ENCODE results near the gene CHRDL1. TPM values are rescaled to one million over a fixed set of nuclear protein-coding genes. Genes with fewer than 3 reads are reported as not detected.

The CHRDL1 gene
- total RNA-seq, 1 experiment from 2014 or later = not detected

DNA sequence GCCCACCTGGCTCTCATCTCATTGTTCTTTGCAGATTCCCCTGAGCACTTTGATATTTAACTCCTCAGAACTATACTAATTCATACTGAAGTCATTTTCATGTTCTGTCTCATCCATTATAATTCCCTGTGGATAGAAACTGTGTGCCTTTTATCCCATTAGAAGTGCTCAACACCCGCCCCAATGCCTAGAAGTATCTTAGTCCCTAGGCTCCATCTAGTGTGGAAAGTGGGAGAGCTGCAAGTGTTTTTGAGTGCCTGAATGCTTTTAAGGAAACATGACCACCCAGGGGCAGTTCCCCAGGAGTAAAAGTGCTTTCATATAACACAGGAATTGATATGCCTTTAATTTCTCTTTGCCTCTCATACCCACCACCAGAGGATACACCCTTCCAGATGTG is 117.0 kb downstream of the CHRDL1 start:
- POLR2A ChIA-PET = interaction anchor here (0.6 kb wide), 1 partner anchor 124 kb away, joined by 3 read pairs; no protein-coding TSS in a partner anchor
- no peak for DNase-seq (ENCODE audit: unreplicated experiment)
- TF ChIP-seq, protein P1, sequence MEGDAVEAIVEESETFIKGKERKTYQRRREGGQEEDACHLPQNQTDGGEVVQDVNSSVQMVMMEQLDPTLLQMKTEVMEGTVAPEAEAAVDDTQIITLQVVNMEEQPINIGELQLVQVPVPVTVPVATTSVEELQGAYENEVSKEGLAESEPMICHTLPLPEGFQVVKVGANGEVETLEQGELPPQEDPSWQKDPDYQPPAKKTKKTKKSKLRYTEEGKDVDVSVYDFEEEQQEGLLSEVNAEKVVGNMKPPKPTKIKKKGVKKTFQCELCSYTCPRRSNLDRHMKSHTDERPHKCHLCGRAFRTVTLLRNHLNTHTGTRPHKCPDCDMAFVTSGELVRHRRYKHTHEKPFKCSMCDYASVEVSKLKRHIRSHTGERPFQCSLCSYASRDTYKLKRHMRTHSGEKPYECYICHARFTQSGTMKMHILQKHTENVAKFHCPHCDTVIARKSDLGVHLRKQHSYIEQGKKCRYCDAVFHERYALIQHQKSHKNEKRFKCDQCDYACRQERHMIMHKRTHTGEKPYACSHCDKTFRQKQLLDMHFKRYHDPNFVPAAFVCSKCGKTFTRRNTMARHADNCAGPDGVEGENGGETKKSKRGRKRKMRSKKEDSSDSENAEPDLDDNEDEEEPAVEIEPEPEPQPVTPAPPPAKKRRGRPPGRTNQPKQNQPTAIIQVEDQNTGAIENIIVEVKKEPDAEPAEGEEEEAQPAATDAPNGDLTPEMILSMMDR (IDR thresholded peaks at IDR 0.05; ENCODE audit: unreplicated experiment) = peak; percentile 4
- H3K27ac Mint-ChIP-seq (ENCODE audit: low read depth, unreplicated experiment) = no peak overlapping the region
- no TSS peak for BruUV-seq (replicated peaks)
- intact Hi-C loops (cut with micrococcal nuclease) = no loop called here
- CTCF ChIA-PET = interaction anchor here (0.6 to 0.7 kb wide), 2 partner anchors 9 to 25 kb away, joined by 3 read pairs; no protein-coding TSS in a partner anchor
- H3K9me3 Mint-ChIP-seq (ENCODE audit: unreplicated experiment) = no peaks in the 10 kb centered on the region
- H3K27me3 Mint-ChIP-seq (ENCODE audit: insufficient read depth, unreplicated experiment) = peaks cover 46% of the 10 kb centered on the region
- H3K4me3 Mint-ChIP-seq (ENCODE audit: unreplicated experiment) = no peak overlapping the region
- H3K4me1 Mint-ChIP-seq (ENCODE audit: insufficient read depth, unreplicated experiment) = no peaks in the 10 kb centered on the region
- H3K36me3 Mint-ChIP-seq (ENCODE audit: insufficient read depth, unreplicated experiment) = no peaks in the 10 kb centered on the region

DNA sequence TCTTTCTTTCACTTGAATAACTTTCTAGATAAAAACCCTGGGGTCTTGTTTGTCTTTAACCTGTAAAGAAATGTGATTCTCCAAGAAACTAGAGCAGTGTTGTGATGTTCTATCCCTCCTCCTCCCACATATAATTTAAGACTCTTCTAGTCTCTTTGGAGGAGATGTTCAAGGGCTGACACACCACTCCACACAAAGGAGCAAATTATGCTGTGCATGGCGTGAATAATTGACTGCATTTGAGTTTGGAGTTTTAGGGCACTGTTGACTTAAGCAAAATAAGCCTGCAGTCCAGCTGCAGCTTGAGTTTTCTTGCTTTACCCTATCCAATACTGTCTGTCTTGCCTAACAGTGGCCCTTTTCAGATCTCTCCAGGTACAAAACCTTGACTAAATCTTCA is 119.7 kb downstream of the CHRDL1 start:
- no peak for DNase-seq (ENCODE audit: unreplicated experiment)
- H3K36me3 Mint-ChIP-seq (ENCODE audit: insufficient read depth, unreplicated experiment) = no peaks in the 10 kb centered on the region
- TF ChIP-seq, protein P1 (IDR thresholded peaks at IDR 0.05; ENCODE audit: unreplicated experiment) = no peak
- ChIA-PET CTCF (interaction anchor here (0.6 to 1.1 kb wide), 2 partner anchors 9 to 1191 kb away, joined by 3 read pairs; no protein-coding TSS in a partner anchor), POLR2A (no interaction called here)
- no TSS peak for BruUV-seq (replicated peaks)
- H3K27me3 Mint-ChIP-seq (ENCODE audit: insufficient read depth, unreplicated experiment) = peaks cover 49% of the 10 kb centered on the region
- intact Hi-C loops (cut with micrococcal nuclease) = no loop called here
- no peaks in the 10 kb centered on the region for H3K9me3 Mint-ChIP-seq (ENCODE audit: unreplicated experiment)
- no peaks in the 10 kb centered on the region for H3K4me1 Mint-ChIP-seq (ENCODE audit: insufficient read depth, unreplicated experiment)
- no peak overlapping the region for H3K27ac Mint-ChIP-seq (ENCODE audit: low read depth, unreplicated experiment)
- no peak overlapping the region for H3K4me3 Mint-ChIP-seq (ENCODE audit: unreplicated experiment)

DNA sequence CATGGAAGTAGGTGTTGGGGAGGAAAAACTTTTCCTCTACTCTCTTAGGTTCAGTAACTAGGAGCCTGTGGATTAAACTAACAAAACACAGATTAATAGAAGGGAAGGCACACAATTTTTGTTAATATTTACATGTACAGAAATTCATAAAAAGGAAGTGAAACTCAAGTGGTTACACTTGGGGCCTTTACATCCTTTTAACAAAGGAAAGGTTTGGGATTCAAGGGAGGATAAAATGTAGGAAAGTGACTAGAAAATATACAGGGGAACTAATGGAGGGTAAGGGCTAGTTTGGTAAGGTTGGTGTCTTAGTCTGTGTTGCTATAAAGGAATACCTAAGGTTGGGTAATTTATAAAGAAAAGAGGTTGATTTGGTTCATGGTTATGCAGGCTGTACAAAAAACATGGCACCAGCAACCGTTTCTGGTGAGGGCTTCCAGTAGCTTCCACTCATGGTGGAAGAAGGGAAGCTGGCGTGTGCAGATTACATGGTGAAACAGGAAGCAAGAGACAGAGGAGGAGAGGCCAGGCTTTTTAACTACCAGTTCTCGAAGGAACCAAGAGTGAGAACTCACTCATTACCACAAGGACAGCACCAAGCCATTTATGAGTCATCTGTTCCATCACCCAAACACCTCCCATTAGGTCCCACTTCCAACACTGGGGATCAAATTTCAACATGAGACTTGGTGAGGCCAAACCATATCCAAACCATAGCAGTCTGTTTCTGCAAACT is 124.4 kb downstream of the CHRDL1 start:
- Mint-ChIP-seq H3K27ac (ENCODE audit: low read depth, unreplicated experiment) (no peak overlapping the region), H3K27me3 (ENCODE audit: insufficient read depth, unreplicated experiment) (peaks cover 53% of the 10 kb centered on the region), H3K4me1 (ENCODE audit: insufficient read depth, unreplicated experiment) (no peaks in the 10 kb centered on the region), H3K36me3 (ENCODE audit: insufficient read depth, unreplicated experiment) (no peaks in the 10 kb centered on the region), H3K4me3 (ENCODE audit: unreplicated experiment) (no peak overlapping the region), H3K9me3 (ENCODE audit: unreplicated experiment) (no peaks in the 10 kb centered on the region)
- DNase-seq (ENCODE audit: unreplicated experiment) = peak; percentile 56
- TF ChIP-seq, protein P1 (IDR thresholded peaks at IDR 0.05; ENCODE audit: unreplicated experiment) = no peak
- ChIA-PET POLR2A (no interaction called here), CTCF (no interaction called here)
- intact Hi-C loops (cut with micrococcal nuclease) = no loop called here
- BruUV-seq (replicated peaks) = no TSS peak

DNA sequence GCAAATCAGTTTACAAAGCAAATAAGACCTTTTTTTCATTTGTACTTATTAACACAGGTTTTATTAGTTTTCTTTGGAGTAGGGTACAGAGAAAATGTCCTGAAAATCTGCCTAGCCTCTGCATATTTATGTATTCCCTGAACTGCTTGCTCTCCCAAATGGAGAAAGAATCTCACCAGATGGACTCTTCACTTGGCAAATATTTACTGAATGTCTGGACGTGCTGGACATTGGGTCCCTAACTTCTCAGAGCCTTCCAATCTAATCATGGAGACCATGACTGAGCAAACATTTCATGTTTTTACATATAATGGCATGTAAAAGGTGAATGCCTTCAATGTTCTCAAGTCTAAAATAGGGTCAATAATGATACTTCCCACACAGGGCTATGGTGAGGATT is 126.0 kb downstream of the CHRDL1 start:
- no peak for DNase-seq (ENCODE audit: unreplicated experiment)
- no peak overlapping the region for H3K4me3 Mint-ChIP-seq (ENCODE audit: unreplicated experiment)
- ChIA-PET CTCF (no interaction called here), POLR2A (no interaction called here)
- H3K9me3 Mint-ChIP-seq (ENCODE audit: unreplicated experiment) = no peaks in the 10 kb centered on the region
- H3K27ac Mint-ChIP-seq (ENCODE audit: low read depth, unreplicated experiment) = no peak overlapping the region
- intact Hi-C loops (cut with micrococcal nuclease) = no loop called here
- TF ChIP-seq, protein P1 (IDR thresholded peaks at IDR 0.05; ENCODE audit: unreplicated experiment) = no peak
- no TSS peak for BruUV-seq (replicated peaks)
- H3K27me3 Mint-ChIP-seq (ENCODE audit: insufficient read depth, unreplicated experiment) = peaks cover 55% of the 10 kb centered on the region
- no peaks in the 10 kb centered on the region for H3K36me3 Mint-ChIP-seq (ENCODE audit: insufficient read depth, unreplicated experiment)
- no peaks in the 10 kb centered on the region for H3K4me1 Mint-ChIP-seq (ENCODE audit: insufficient read depth, unreplicated experiment)

Measured in MCF 10A (cell line).